Tibial nerve (tissue), 3 donors: ENCODE measurements around the gene FAM170B.

Experiments
- CTCF ChIP-seq, 5 experiments: fragments of 200-600 bp in 3 of 5; fragments of 450-650 bp in 2 of 5; sonication (generic) in 3 of 5; IDR thresholded peaks; one replicate each; pipeline ENCODE4 v1.5.1; 2016 to 2019; ENCODE audit warnings: antibody characterized with exemption in 5 of 5, mild to moderate bottlenecking in 3 of 5, moderate library complexity in 2 of 5
- POLR2A ChIP-seq, 2 donors: fragments of 450-650 bp; IDR thresholded peaks; one replicate each; pipeline ENCODE4 v1.6.1; 2017; ENCODE audit warnings: antibody characterized with exemption in 2 of 2, mild to moderate bottlenecking in 2 of 2, moderate library complexity in 2 of 2

- TF ChIP-seq CTCF (IDR thresholded peaks at IDR 0.05), result no peak
- no peak for TF ChIP-seq POLR2A (IDR thresholded peaks at IDR 0.05)
Observed at GRCh38 chr10:49178489-49179471, 45.0 kb upstream of the FAM170B start.
